Stimulated activated CD4-positive, alpha-beta T cell treated with anti-CD3 and anti-CD28 coated beads, Interleukin-12 subunit alpha, Interleukin-12 subunit beta, amount 100 ng/mL, for 4 hours (primary cell): Measurements from ENCODE around the gene SLC15A3.

Source experiments
- DNase-seq: peaks from one replicate; pipeline ENCODE4 v3.0.0-alpha.2; 2020

SLC15A3 gene

GRCh38 chr11:60944490-60945294 is 7.3 kb downstream of the SLC15A3 start:
- DNase-seq = no peak

- DNase-seq = no peak
These were observed 8.9 kb downstream of the SLC15A3 start for GRCh38 chr11:60942970-60943565.

DNA sequence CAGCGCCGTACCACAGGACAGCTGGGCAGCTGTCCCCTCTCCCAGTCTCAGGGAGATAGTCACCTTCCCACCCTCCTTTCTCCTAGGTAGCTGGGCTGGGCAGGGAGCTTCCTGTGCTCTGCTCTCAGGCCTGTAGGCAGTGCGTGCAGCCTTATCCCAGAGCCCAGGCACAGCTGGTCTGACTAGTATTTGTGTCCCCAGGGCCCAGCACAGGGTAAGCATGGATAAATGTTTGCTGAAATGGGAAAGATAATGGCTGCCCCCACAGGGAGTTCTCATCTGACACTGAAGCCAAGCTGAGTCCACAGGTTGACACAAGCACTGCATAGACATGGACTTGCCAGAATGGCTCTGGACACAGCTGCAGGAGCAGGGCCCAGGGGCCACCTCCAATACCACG is 9.8 kb downstream of the SLC15A3 start:
- no peak for DNase-seq

DNA sequence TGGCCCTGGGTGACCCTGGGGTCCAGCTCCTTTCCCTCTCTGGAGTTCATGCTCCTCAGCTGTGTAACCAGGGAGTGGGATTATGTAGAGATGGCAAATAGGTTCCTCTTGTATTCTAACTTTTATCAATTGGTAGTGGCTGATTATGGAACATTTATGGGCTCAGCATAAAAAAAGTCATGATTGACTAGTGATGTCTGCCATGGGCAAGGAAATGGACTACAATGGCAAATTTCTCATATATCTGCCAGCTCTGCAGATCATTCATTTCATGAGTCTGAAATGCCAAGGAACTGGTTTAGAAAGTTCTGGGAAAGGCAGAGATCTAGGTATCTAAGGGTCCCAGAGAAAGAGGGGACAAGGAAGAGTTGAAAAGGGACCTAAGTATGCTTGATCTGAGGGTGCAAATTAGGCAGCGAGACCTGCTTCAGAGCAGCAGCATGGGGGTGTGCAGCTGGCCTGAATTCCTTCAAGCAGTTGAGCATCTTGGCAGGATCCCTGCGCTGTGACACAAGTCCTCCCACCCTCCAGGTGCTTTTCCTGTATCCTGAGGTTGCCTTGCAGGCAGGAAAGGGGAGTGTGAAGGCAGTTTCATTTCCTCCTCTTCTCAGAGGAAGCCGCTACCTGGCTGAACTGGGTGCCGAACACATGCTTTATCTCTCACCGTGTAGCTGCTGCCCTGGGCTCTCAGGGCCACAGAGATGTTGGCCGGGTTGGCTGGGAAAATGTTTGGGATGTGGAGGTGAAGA is 10.4 kb downstream of the SLC15A3 start:
- DNase-seq = no peak

DNA sequence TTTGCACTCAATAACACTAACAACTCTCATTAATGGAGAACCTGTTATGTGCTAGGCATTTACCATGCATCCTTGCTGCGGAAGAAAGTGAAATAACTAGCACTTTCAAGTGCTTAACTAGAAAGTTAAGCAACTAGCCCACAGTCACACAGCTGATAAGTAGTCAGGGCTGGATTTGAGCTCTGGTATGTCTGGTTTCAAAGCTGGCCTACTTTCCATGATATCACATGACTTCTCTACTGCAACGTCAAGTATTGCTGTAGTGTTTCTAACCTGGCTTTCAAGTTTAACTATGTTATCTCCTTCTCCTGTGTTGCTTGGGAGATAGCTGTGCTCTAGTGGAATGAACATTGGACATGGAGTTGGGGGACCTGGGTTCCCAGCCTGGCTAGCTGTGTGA is 12.1 kb downstream of the SLC15A3 start:
- DNase-seq = no peak

GRCh38 chr11:60939301-60939700 is 12.7 kb downstream of the SLC15A3 start:
- DNase-seq = no peak

DNA sequence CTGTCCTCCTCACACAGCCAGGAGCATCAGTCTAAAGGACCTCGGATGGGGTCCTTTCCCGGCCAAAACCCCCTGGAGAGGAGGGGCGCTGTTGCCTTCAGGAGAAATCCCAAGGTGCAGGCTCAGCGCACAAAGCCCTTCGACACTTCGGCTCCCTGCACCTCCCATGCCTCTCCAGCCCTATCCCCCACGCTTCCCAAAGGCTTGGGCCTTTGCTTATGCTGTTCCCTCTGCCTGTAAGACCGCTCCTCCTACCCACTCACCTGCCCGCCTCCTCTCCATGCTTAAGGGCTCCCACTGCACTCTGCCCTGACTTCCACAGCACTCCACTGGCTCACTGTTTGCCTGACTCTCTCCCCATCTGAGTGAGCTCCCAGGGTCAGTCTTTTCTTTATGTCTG is 13.5 kb downstream of the SLC15A3 start:
- no peak for DNase-seq

DNA sequence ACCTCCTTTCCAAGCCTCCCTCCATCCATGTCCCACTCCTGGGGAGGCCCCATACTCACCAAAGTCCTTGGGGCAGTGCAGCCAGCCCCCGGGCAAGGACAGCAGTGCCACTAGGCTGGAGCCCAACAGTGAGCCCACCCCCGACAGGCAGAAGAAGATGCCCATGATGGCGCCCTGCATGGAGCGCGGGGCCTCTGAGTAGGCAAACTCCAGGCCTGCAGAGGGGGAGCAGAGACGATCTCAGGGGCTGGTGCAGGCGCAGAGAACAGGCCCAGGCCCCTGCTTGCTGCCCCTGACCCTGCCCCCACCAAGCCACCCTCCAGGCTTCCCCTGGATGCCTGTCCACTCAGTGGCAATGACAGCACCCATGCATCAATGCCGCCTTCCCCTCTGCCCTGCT is 14.2 kb downstream of the SLC15A3 start:
- no peak for DNase-seq

GRCh38 chr11:60937144-60937527 is 14.8 kb downstream of the SLC15A3 start:
- DNase-seq = no peak

GRCh38 chr11:60936467-60937143 is 15.4 kb downstream of the SLC15A3 start:
- DNase-seq = no peak

DNA sequence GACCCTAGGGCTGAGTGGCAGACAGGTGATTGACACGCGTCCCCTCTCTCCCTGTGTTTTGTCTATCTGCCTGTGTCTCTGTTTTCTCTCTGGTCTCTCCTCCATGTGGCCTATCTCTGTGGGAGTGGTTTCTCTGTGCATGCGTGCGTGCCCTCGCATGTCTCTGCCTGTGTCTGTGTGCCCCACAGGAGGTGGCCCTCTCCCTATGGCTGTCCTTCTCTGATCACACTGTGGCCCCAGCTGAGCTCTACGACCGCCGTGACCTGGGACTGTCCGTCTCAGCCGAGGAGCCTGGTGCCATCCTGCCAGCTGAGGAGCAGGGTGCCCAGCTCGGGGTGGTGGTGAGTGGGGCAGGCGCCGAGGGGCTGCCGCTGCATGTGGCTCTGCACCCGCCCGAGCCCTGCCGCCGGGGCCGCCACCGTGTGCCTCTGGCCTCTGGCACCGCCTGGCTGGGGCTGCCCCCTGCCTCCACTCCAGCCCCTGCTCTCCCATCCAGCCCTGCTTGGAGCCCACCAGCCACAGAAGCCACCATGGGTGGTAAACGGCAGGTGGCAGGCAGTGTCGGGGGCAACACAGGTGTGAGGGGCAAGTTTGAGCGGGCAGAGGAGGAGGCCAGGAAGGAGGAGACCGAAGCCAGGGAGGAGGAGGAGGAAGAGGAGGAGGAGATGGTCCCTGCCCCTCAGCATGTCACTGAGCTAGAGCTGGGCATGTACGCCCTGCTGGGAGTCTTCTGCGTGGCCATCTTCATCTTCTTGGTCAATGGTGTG is 16.1 kb downstream of the SLC15A3 start:
- no peak for DNase-seq

GRCh38 chr11:60934790-60935605 is 17.0 kb downstream of the SLC15A3 start:
- DNase-seq = no peak

DNA sequence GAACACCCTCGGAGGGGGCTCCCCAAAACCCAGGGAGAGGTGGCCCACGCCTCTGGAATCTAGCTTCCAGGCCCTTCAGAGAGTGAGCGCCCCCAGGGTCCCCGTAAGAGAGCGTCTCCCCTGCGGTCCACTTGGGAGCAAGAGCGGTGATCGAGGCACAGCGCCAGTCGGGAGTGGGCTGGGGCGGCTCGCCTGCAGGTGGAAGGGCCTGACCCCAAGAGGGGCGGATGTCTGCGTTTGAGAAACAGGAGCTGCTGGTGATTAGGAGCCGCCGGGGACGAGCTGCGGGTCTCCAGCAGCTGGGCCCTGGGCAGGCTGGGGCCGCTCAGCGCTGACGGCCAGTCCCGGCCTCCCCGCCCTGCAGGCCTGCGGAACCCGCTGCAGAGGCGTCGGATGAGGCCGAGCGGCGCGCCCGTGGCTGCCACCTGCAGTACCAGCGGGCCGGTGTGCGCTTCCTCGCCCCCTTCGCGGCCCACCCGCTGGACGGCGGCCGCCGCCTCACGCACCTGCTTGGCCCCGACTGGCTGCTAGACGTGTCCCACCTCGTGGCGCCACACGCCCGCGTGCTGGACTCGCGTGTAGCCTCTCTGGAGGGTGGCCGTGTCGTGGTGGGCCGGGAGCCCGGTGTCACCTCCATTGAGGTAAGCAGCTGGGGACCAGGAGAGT is 17.7 kb downstream of the SLC15A3 start:
- no peak for DNase-seq

DNA sequence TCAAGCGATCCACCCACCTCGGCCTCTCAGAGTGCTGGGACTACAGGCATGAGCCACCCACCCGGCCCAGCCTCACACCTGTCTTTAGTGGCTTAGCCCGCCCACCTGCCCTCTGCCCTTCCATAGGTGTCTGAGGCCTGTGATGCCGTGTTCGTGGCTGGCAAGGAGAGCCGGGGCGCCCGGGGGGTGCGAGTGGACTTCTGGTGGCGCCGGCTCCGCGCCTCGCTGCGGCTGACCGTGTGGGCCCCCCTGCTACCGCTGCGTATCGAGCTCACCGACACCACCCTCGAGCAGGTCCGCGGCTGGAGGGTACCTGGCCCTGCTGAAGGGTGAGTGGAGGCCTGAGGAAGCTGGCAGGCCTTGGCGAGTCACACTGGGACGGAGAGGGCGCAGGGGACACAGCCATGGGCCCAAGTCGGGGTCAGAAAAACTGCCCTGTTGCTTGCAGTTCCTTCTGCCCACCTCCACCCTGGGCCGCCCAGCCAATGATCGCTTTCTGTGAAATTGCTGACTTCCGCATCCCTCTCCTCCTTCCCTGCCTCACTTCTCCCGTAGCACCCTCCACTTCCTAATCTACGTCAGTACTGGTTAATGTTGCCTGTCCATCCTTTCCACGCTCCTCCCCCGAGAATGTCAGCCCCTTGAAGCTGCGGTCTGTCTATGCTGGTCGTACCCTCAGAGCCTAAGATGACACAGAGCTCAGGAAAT is 18.4 kb downstream of the SLC15A3 start:
- DNase-seq = no peak

GRCh38 chr11:60932605-60933356 is 19.2 kb downstream of the SLC15A3 start:
- no peak for DNase-seq

- DNase-seq = no peak
These were observed 20.1 kb downstream of the SLC15A3 start for GRCh38 chr11:60931917-60932316.

GRCh38 chr11:60930394-60930793 is 21.6 kb downstream of the SLC15A3 start:
- DNase-seq = no peak

DNA sequence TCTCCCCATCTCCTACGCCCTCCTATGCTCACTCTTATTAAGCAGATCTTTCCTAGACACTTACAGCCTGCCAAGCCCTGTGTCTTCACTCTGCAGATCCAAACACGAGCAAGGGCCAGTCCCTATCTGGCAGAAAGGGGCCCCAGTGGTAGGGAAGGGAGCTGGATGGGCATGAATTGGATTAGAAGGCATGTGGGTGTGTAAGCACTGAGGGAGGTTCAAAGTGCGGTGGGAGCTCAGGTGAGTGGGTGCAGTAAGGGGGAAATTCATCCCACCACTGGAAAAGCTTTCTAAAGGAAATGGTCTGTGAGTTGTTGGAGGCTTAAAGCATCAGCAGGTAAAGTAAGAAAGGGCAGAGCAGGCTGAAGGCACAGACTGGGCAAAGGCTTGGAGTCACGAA is 22.2 kb downstream of the SLC15A3 start:
- no peak for DNase-seq

DNA sequence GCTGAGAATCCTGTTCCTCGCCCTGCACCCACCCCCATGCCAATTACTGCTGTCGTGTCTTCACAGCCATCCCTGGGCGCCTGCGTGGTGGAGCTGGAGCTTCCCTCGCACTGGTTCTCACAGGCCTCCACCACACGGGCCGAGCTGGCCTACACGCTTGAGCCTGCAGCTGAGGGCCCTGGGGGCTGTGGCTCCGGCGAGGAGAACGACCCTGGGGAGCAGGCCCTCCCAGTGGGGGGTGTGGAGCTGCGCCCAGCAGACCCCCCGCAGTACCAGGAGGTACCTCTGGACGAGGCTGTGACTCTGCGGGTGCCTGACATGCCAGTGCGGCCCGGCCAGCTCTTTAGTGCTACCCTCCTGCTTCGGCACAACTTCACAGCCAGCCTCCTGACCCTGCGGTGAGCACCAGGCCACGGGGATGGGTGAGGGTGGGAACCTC is 23.4 kb downstream of the SLC15A3 start:
- no peak for DNase-seq

- no peak for DNase-seq
These were observed 24.4 kb downstream of the SLC15A3 start for GRCh38 chr11:60927600-60927999.
